22Rv1 (cell line): Measurements from ENCODE around the gene FBXW8.
A peak's percentile ranks its signal among the peaks of the same experiment; 100 is the strongest.

Source experiments
- H3K27ac ChIP-seq: fragments of 450-650 bp; 2 replicates; pipeline ENCODE4 v1.5.1; 2017
- CTCF ChIP-seq: fragments of 450-650 bp; IDR thresholded peaks from 2 replicates; pipeline ENCODE4 v1.5.1; 2017; ENCODE audit warnings: mild to moderate bottlenecking
- ZFX ChIP-seq: fragments of 450-650 bp; IDR thresholded peaks from 2 replicates; pipeline ENCODE4 v1.6.1; 2017; ENCODE audit warnings: antibody characterized with exemption, borderline replicate concordance

FBXW8 gene

GRCh38 chr12:116880817-116881324 lies 29.9 kb upstream of the FBXW8 start:
- no peak overlapping the region for H3K27ac ChIP-seq

GRCh38 chr12:116881325-116881876 lies 29.3 kb upstream of the FBXW8 start, which contains the start of gene HRK:
Gene HRK (minus strand): TSS chr12:116881441. CDS start chr12:116881307, 134 bp downstream.
- H3K27ac ChIP-seq = no peak within 1 kb of the TSS
- TF ChIP-seq CTCF = peak; percentile 45; the same call in 1 of the 2 replicates
- no peak for TF ChIP-seq ZFX

More at GRCh38 chr12:116880817-116881324, 29.9 kb upstream of the FBXW8 start:
- TF ChIP-seq ZFX = no peak
- peak; percentile 75 for TF ChIP-seq CTCF

- H3K27ac ChIP-seq = no peak overlapping the region
- TF ChIP-seq CTCF (no peak), ZFX (no peak)
Observed at GRCh38 chr12:116881877-116882507, 28.8 kb upstream of the FBXW8 start.

- TF ChIP-seq CTCF = peak; percentile 34
- no peak for TF ChIP-seq ZFX
- no peak overlapping the region for H3K27ac ChIP-seq
Observed at GRCh38 chr12:116882742-116883141, 28.0 kb upstream of the FBXW8 start.

- TF ChIP-seq CTCF (no peak), ZFX (no peak)
Observed at GRCh38 chr12:116884871-116885270, 25.9 kb upstream of the FBXW8 start.

GRCh38 chr12:116885491-116885890 lies 25.3 kb upstream of the FBXW8 start:
- H3K27ac ChIP-seq = no peak overlapping the region

More at GRCh38 chr12:116884871-116885270, 25.9 kb upstream of the FBXW8 start:
- H3K27ac ChIP-seq = no peak overlapping the region

More at GRCh38 chr12:116885491-116885890, 25.3 kb upstream of the FBXW8 start:
- TF ChIP-seq CTCF (no peak), ZFX (no peak)
